GM18868 (cell line): ENCODE measurements around the gene DCDC2C.

Experiments used
- ATAC-seq: cut with Tn5 transposase; IDR thresholded peaks from one replicate; pipeline ENCODE4 v1.9.1; 2021; ENCODE audit warnings: mild to moderate bottlenecking, moderate library complexity; ENCODE audit not compliant: unreplicated experiment

DCDC2C gene

DNA sequence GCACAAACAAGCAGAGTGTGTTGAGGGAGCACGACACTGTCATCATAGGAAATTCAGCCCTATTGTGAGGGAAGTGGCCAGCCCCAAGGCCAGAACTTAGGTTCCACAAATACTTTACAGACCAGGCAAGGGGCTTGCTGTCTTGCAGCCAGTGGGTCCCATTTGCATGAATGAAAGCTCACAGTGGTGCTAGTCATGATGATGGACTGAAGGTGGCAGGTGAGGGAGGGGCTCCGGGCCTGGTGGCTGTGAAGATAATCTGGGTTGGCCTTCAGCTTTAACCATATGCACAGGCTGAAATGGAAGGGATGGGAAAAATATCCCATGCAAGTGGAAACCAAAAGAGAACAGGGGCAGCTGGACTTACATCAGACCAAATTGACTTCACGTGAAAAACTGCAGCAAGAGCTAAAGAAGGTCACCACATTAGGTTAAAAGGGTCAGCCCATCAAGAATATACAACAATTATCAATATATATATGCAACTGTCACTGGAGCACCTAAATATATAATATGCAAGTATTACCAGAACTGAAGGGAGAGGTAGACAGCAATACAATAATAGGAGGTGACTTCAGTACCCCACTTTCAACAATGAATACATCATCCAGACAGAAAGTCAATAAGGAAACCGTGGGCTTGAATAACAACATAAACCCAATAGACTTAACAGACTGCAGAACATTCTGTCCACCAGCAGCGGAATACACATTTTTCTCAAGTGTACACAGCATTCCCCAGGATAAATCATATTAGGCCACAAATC is 39.6 kb downstream of the DCDC2C start:
- no peak for ATAC-seq

- ATAC-seq, result no peak
Measured at GRCh38 chr2:3743951-3744555, 40.7 kb downstream of the DCDC2C start.

- no peak for ATAC-seq
Measured at GRCh38 chr2:3745920-3746319, 42.5 kb downstream of the DCDC2C start.

- no peak for ATAC-seq
Measured at GRCh38 chr2:3747032-3747654, 43.8 kb downstream of the DCDC2C start.

GRCh38 chr2:3747826-3748225 is 44.5 kb downstream of the DCDC2C start:
- no peak for ATAC-seq

DNA sequence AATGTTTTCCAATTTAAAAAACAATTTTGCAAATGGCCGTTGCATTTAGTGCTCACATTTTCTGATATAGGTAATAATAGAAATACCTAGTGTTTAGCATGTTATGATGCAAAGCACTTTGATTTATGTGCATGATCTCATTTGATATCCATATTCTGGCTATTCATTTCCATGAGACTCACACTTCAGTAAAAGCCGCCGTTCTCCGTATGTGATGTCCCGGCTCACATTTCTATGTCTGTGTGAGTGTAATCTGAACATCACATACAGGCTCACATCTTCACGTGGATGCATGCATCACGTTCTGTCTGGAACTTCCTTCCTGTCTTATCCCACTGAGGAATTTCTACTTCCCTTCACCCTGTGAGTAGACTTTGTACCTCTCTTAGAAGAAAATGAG is 45.8 kb downstream of the DCDC2C start:
- ATAC-seq, result no peak

DNA sequence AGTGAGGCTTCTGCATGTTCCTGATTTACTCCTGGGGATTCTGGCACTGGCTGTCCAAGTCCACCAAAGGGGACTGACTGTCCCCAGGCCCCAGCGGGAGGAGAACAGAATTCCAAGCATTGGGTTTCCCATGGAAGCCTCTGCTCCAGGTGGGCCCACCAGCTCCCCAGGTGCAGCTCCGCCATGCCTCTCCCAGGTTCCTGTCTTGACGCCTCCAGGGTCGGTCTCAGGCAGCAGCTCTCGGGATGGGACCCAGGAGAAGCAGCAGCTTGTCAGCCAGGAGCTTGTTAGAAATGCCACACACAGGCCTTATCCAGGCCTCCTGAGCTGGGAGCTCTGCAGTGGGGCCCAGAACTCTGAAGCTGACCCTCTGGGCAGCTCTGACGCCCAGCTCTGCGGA is 47.9 kb downstream of the DCDC2C start:
- ATAC-seq, result no peak

GRCh38 chr2:3751806-3752205 is 48.4 kb downstream of the DCDC2C start:
- ATAC-seq, result no peak

DNA sequence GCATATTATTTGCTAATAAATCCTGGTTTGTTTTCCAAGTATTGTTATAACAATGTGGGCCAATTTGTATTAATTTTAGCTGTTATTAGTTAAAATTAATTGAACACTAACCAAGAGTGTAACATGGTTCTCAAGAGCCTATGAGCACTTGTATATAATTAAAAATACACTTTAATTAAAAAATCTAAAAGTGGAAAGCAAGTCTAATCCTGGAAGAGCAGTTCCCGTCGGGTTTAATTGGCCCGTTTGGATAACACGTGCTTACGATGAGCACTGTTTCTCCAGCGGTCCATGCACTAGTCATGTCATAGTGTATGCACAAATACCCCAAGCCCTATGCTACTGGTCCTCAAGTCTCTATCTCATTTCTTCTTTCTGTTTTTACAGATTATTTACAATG is 49.0 kb downstream of the DCDC2C start:
- ATAC-seq, result no peak

DNA sequence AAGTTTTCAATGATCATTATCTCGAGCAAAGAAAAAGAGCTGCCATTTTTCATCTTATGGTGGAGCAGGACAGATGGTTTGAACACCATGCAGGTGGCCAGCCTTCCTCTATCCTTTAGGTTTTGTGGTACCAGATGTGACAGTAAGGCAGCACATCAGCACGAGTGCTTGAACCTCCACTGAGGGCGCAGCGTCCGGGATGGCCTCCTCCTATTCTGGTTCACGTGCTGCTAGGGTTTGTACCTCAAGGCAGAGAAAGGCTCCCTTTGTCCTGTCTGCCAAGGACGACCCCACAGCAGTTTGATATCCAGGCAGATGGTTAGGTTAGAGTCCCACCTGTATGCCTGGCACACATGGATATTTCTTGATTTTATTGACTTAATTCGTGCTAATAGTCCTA is 50.2 kb downstream of the DCDC2C start:
- ATAC-seq, result no peak

- ATAC-seq, result no peak
Measured at GRCh38 chr2:3754280-3754679, 50.9 kb downstream of the DCDC2C start.

DNA sequence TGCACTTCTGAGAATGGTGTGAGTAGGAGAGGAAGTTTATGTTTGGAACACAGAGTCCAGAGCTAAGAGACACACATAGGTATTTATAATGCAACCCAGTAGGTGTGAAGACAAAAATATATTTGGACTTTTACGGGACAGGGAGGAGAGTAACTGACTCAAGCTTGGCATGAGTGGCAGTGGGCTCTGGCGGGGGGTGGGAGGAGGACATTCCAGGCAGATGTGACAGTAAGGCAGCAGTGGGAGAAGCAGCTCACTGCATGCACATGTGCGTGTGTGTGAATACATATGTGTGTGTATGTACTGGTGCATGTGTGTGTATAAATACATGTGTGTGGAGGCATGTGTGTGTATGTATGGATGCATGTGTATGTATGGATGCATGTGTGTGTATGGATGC is 51.4 kb downstream of the DCDC2C start:
- no peak for ATAC-seq

- no peak for ATAC-seq
Measured at GRCh38 chr2:3755277-3755676, 51.9 kb downstream of the DCDC2C start.

DNA sequence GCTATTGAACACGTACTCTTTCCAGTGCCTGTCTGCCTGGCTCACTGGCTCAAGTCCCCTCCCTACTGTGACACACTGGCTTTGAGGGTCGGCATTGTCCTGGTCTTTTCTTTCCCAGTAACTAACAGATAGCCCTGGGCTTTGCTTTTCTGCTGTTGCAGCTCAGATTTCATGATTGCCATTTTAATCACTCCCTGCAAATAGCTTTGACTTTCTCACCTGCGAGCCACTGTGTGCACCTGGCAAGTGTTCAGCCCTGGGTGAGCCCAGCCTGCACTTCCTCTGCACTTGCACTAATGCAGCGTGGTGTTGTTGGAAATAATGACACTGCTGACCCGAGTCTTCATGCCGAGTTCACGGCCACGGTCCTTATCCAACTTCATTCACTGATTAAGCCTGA is 52.9 kb downstream of the DCDC2C start:
- ATAC-seq, result no peak

DNA sequence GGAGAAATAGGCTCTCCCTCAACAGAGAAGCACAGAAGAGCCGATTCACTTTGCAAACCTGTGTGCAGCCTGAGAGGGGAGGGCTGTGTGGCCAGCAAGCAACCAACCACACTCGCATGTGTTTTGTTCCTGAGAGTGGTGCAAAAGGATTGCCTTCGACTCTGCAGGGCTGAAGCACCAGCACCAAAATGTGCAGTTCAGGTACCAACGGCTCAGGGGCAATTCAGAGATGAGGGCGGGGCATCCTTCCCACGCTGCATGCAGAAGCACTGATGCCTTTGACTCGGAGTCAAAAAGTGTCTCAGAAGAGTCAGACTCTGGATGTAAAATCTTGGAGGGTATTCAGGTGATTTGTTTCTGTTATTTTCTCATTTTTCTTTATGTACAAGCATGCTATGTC is 55.5 kb downstream of the DCDC2C start:
- ATAC-seq, result no peak

DNA sequence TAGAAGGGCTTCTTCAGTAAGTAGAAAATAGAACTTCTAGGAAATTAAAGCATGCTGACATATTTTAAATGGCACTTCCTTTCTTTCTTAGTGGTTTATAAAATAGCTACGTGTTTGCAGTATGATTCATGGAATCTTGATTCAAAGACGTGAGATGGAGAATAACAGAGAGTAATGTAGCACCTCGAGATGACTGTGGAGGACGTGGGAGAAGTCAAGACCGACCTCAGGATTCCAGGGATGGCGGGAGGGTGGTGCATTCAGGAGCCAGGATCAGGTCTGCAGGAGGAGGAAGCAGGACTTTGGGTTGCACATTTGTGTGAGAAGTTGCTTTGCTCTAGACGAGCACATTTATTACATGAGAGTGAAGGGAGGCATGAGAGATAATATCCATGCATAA is 56.0 kb downstream of the DCDC2C start:
- ATAC-seq, result no peak

DNA sequence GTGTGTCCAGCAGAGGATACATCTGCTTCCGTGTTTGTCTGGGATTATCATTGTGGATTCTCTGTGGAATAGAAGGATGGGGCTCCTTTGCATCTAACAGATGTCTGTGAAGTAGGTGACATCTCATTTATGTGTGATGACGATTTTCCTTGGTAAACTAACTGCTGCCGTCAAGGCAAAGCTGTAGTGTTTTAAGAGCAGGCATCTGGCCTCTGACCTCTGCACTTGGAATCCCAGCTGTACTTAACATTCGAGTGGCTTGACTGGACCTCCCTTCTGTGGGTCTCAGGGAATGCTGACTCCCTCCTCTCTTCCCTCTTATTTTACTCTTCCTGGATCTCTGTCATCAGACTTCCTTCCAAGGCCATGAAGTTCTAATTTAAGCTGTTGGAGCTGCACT is 56.4 kb downstream of the DCDC2C start:
- no peak for ATAC-seq

- ATAC-seq, result no peak
Measured at GRCh38 chr2:3761272-3761671, 57.9 kb downstream of the DCDC2C start.

DNA sequence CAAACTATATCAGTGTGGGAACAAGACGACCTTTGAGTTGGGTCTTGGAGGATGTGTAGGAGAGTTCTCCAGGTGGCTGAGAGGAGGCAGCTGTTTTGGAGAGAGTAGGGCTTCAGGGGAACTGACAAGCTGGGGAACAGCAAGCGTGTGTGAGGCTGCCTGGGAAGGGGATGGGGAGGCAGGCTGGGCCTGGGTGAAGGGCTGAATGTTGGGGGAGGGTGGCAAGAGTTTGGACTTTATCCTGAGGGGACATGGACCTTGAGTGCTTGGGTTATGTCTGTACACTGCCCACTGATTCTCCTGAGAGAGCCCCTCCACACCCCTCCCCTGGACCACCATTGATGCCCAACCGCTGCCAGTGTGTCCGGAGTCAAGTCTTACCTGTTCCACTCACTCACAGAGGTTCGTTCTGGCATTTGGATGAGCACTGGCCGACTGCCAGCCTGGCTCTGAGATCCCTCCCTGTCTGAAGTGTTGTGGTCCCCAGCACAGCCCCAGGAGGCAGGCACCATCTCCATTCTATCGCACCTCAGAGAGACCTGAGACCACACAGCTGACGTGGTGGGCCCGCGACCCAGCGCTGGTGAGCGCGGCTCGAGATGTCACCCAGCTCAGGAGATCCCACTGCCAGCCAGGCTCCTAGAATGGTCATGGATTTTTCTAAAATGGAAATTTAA is 59.5 kb downstream of the DCDC2C start:
- ATAC-seq, result no peak

DNA sequence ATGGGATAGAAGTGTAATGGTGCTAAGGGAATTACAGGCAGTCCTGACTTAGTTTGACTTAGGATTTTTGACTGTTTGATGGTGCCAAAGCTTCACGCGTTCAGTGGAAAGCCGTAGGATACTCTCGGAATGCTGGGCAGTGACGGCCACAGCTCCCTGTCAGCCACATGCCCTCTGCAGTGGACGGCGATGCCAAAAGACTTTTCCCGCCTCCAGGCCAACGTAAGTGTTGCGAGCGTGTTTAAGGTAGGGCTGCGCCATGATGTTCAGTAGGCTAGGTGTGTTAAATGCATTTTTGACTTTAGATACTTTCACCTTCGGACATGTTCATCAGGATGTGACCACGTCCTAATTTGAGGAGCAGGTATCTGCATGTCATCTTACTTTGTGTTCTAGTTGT is 63.4 kb downstream of the DCDC2C start:
- ATAC-seq, result no peak

GRCh38 chr2:3768960-3769765 is 65.8 kb downstream of the DCDC2C start:
- no peak for ATAC-seq
